Keratinocyte (primary cell): ENCODE results near the gene SERP2. TPM values are rescaled to one million over a fixed set of nuclear protein-coding genes. Genes with fewer than 3 reads are reported as not detected.

Experiments used
- DNase-seq: peaks from one replicate; pipeline ENCODE4 v3.0.0-alpha.2; 2011; ENCODE audit warnings: low read depth, missing footprints, low spot score
- FAIRE-seq: peaks from 2 replicates; lab custom pipeline; 2011; peaks lifted over from hg19 to GRCh38; lab: Jason Lieb, UNC
- H2AFZ ChIP-seq: 2 replicates; pipeline ENCODE4 v1.6.0; 2012; ENCODE audit warnings: low read length, control low read depth, inconsistent platforms; ENCODE audit not compliant: control insufficient read depth
- H3K27ac ChIP-seq: 2 replicates; pipeline ENCODE4 v1.5.1; 2011; ENCODE audit warnings: low read length; ENCODE audit not compliant: control insufficient read depth, insufficient read depth
- H3K27me3 ChIP-seq: 3 replicates; pipeline ENCODE4 v1.6.0; 2011; ENCODE audit warnings: low read length; ENCODE audit not compliant: control insufficient read depth, insufficient read depth; ENCODE audit errors: extremely low read depth
- H3K36me3 ChIP-seq, 2 experiments: 2 replicates in 1 of 2; 3 replicates in 1 of 2; pipeline ENCODE4 v1.5.1; 2011; ENCODE audit warnings: low read length in 2 of 2, mild to moderate bottlenecking in 1 of 2; ENCODE audit not compliant: control insufficient read depth in 2 of 2, insufficient read depth in 2 of 2; ENCODE audit errors: extremely low read depth in 1 of 2
- H3K4me1 ChIP-seq: 3 replicates; pipeline ENCODE4 v1.5.1; 2011; ENCODE audit warnings: low read length; ENCODE audit not compliant: control insufficient read depth, insufficient read depth; ENCODE audit errors: extremely low read depth
- H3K4me2 ChIP-seq: 3 replicates; pipeline ENCODE4 v1.6.0; 2011; ENCODE audit warnings: low read depth, low read length; ENCODE audit not compliant: control insufficient read depth, insufficient read depth; ENCODE audit errors: extremely low read depth
- H3K4me3 ChIP-seq, 3 experiments: fragments of 200-600 bp in 1 of 3; sonication (generic) in 1 of 3; 2 replicates in 2 of 3; 3 replicates in 1 of 3; pipeline ENCODE4 v1.5.1; 2011 to 2016; ENCODE audit warnings: low read length in 3 of 3, mild to moderate bottlenecking in 3 of 3, control low read depth in 2 of 3, inconsistent platforms in 1 of 3, low read depth in 1 of 3, mixed read lengths in 1 of 3, mixed run types in 1 of 3, moderate library complexity in 1 of 3; ENCODE audit not compliant: control insufficient read depth in 2 of 3, insufficient read depth in 2 of 3; ENCODE audit errors: extremely low read depth in 1 of 3
- H3K79me2 ChIP-seq: 2 replicates; pipeline ENCODE4 v1.6.0; 2012; ENCODE audit warnings: low read length; ENCODE audit not compliant: control insufficient read depth, insufficient read depth
- H3K9ac ChIP-seq: 3 replicates; pipeline ENCODE4 v1.6.0; 2011; ENCODE audit warnings: low read length; ENCODE audit not compliant: control insufficient read depth, insufficient read depth; ENCODE audit errors: extremely low read depth
- H3K9me1 ChIP-seq: 3 replicates; pipeline ENCODE4 v1.6.0; 2011; ENCODE audit warnings: low read length; ENCODE audit not compliant: control insufficient read depth, insufficient read depth; ENCODE audit errors: extremely low read depth
- H3K9me3 ChIP-seq: 2 replicates; pipeline ENCODE4 v1.5.1; 2012; ENCODE audit warnings: low read depth, low read length; ENCODE audit not compliant: control insufficient read depth
- H4K20me1 ChIP-seq: 3 replicates; pipeline ENCODE4 v1.6.0; 2011; ENCODE audit warnings: low read length; ENCODE audit not compliant: control insufficient read depth, insufficient read depth; ENCODE audit errors: extremely low read depth
- CTCF ChIP-seq, 3 experiments: IDR thresholded peaks in 1 of 3; conservative IDR thresholded peaks in 1 of 3; optimal IDR thresholded peaks in 1 of 3; 2 replicates in 2 of 3; 3 replicates in 1 of 3; pipeline versions ENCODE3 to v1.5.1; 2011; ENCODE audit warnings: low read length in 3 of 3, mild to moderate bottlenecking in 3 of 3, moderate library complexity in 2 of 3, control low read depth in 1 of 3, inconsistent platforms in 1 of 3; ENCODE audit not compliant: insufficient read depth in 2 of 3; ENCODE audit errors: extremely low read depth in 1 of 3
- EZH2 ChIP-seq: IDR thresholded peaks from one replicate; pipeline ENCODE4 v1.6.1; 2012; ENCODE audit warnings: inconsistent platforms, mild to moderate bottlenecking, low read length, moderate library complexity
- dilution Hi-C: fragments of 300-500 bp; cut with MboI; formaldehyde crosslinking; loops from one replicate; pipeline ENCODE4 v1.7.0; 2020; ENCODE audit warnings: low sequenced_read_pairs; ENCODE audit not compliant: extremely low pct_ligation_motif_present
- polyA plus RNA-seq, 5 experiments: library from polyadenylated mRNA; depleted of rRNA in 3 of 5; stranded (reverse) in 3 of 5; stranded (forward) in 1 of 5; unstranded in 1 of 5; fragments of >200 nt; gene quantifications; 1 replicate in 1 of 5; 2 replicates in 3 of 5; 3 replicates in 1 of 5; pipeline versions ENCODE4 v1.2.1 to v1.2.3, GENCODE V29; 2011 to 2012; ENCODE audit warnings: missing spikeins in 2 of 5, low read depth in 1 of 5, low replicate concordance in 1 of 5

Gene SERP2
- polyA plus RNA-seq, 1 donor (not counting 4 experiments of a cell fraction or from before 2014, with no cell fraction given): 0.45 TPM

- Histone ChIP-seq H3K27ac (no peak overlapping the region), H3K4me1 (peaks cover 8% of the 10 kb centered on the region), H3K9me1 (no peaks in the 10 kb centered on the region), H3K9me3 (no peaks in the 10 kb centered on the region), H3K27me3 (no peaks in the 10 kb centered on the region), H3K9ac (no peak overlapping the region), H4K20me1 (no peaks in the 10 kb centered on the region), H2AFZ (no peak overlapping the region), H3K79me2 (no peaks in the 10 kb centered on the region), H3K36me3 (no peaks in the 10 kb centered on the region), H3K4me3 (no peak overlapping the region), H3K4me2 (no peak overlapping the region)
- dilution Hi-C loops: no loop called here
- FAIRE-seq: no peak
- no peak for DNase-seq
- TF ChIP-seq EZH2 (no peak), CTCF (optimal IDR thresholded peaks at IDR 0.05 in 1 of 3, IDR thresholded peaks at IDR 0.05 in 1 of 3, conservative IDR thresholded peaks at IDR 0.05 in 1 of 3; ENCODE audit: extremely low read depth in 1 of 3, insufficient read depth in 2 of 3, low read length in 3 of 3) (no peak)
Observed at GRCh38 chr13:44411841-44412240, 38.2 kb downstream of the SERP2 start.

- Histone ChIP-seq H4K20me1 (no peaks in the 10 kb centered on the region), H2AFZ (no peak overlapping the region), H3K36me3 (no peaks in the 10 kb centered on the region), H3K9me3 (no peaks in the 10 kb centered on the region), H3K4me1 (peaks cover 7% of the 10 kb centered on the region), H3K79me2 (no peaks in the 10 kb centered on the region), H3K9ac (no peak overlapping the region), H3K4me2 (no peak overlapping the region), H3K27ac (no peak overlapping the region), H3K4me3 (no peak overlapping the region), H3K27me3 (no peaks in the 10 kb centered on the region), H3K9me1 (no peaks in the 10 kb centered on the region)
- FAIRE-seq (no peak), DNase-seq (no peak)
- dilution Hi-C loops: no loop called here
- TF ChIP-seq EZH2 (no peak), CTCF (optimal IDR thresholded peaks at IDR 0.05 in 1 of 3, IDR thresholded peaks at IDR 0.05 in 1 of 3, conservative IDR thresholded peaks at IDR 0.05 in 1 of 3; ENCODE audit: extremely low read depth in 1 of 3, insufficient read depth in 2 of 3, low read length in 3 of 3) (no peak)
Observed at GRCh38 chr13:44412346-44412935, 38.8 kb downstream of the SERP2 start.
